ENCODE measurements around the gene ITSN1. TPM values are rescaled to one million over a fixed set of nuclear protein-coding genes. Genes with fewer than 3 reads are reported as not detected.
"Not testable (repeated sequence)": the region's sequence is repeated elsewhere in the genome, so short reads cannot be mapped to it uniquely, and the experiment has no call there.

The ITSN1 gene
- total RNA-seq (2014; rRNA removed; shearing (Covaris generic)): 45.0 and 53.0 TPM in 2 replicates

- DNase-seq (ENCODE audit: low spot score): peak; percentile 100
Measured at GRCh38 chr21:33642027-33642895, at the start of gene ITSN1. TSS of gene ITSN1 (plus strand) at chr21:33642501. CDS start at chr21:33718829, 76,328 bp downstream.

DNA sequence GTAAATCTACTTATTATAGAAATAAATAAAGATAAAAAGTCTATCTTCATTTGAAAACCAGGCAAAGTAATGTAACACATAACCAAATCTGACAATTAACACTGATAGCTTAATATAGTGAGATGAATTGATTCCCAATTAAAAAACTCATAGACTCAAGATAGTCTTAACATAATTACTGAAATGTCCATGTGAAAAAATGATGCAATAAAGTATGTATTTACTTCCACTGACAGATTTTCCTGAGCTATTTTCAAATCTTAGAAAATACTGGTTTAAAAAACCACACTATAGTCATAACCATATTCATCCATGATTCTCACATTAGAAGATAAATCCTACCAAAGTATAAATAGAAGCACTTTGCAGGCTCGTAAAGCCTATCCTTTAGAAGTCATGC is 44.2 kb upstream of the ITSN1 start:
- no peak for DNase-seq (ENCODE audit: low spot score)

- DNase-seq (ENCODE audit: low spot score): no peak
Measured at GRCh38 chr21:33608559-33608958, 33.7 kb upstream of the ITSN1 start.

DNA sequence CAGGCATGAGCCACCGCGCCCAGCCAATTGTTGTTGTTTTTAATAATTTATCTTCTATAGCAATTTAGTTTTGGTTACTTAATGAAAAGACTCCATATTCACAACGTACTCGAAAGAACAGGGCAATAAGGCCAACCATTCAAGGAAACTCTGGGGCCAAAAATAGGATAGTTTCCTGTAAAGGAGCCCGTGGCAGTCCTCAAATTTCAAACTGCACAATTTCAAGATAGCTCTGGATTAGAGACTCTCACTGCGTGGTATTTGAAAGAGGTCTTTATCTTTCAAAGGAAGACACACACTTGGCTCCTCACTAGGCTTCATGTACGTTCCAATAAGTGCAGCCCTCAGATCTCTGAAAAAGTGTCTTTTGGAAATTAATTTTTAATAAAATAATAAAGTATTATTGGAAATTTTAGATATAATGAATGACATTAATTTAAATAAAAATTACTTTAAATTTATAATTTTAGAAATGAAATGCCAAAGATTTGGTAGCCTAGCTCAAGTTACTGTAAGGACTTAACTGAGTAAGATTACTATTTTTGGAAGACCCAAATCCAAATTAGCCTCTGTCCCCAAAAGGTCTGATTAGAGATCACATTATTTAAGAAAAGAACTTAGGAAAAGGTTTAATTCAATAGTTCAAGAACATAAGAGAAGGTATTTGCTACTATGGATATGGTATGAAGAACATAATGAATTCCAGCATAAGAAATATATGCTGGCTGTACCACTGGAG is 31.1 kb upstream of the ITSN1 start:
- no peak for DNase-seq (ENCODE audit: low spot score)

DNA sequence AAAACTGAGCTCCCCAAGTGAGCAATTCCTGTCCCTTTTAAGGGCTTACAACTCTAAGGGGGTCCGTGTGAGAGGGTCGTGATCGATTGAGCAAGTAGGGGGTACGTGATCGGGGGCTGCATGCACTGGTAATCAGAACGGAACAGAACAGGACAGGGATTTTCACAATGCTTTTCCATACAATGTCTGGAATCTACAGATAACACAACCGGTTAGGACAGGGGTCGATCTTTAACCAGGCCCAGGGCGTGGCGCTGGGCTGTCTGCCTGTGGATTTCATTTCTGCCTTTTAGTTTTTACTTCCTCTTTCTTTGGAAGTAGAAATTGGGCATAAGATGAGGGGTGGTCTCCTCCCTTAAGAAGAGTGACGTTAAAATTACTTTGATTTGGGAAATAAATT is 24.7 kb upstream of the ITSN1 start:
- DNase-seq (ENCODE audit: low spot score): not testable (repeated sequence)

DNA sequence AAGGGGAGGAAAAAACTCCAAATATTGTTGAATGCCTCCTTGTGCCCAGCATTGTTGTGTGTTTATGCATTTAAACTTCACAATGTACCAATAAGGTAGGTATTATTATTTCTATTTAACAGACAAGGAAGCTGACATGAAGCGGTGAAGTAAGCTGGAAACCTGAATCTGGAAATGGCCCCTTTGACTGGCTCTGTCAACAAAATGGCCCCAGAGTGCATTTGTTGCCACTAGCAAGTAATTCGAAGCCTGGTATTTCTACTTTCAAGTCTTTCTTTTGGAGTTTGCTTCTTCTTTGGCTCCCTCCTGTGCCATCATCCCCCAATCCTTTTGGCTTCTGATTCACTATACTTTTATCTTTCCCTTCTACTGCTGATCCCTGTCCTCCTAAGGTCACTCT is 23.9 kb upstream of the ITSN1 start:
- no peak for DNase-seq (ENCODE audit: low spot score)

GRCh38 chr21:33619726-33620125 is 22.6 kb upstream of the ITSN1 start:
- no peak for DNase-seq (ENCODE audit: low spot score)

DNA sequence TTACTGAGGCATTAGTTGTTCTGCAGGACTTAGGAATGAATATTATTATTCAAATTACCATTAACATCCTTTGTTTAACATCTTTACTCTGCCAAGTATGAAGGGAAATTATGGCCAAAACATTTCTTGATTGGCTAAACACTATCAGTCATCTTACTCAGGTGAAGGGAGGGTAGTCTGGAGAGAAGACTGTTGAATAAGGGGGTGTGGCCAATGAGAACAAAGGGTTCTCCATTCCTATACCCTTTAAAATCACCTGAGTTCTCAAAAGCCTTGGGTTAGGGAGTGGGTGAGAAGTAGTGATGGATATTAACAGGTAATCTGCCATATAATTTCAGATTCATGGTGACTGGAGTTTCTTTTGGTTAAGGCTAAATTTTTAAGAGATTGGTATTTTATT is 20.0 kb upstream of the ITSN1 start:
- no peak for DNase-seq (ENCODE audit: low spot score)

GRCh38 chr21:33626151-33626550 is 16.1 kb upstream of the ITSN1 start:
- not testable (repeated sequence) for DNase-seq (ENCODE audit: low spot score)

DNA sequence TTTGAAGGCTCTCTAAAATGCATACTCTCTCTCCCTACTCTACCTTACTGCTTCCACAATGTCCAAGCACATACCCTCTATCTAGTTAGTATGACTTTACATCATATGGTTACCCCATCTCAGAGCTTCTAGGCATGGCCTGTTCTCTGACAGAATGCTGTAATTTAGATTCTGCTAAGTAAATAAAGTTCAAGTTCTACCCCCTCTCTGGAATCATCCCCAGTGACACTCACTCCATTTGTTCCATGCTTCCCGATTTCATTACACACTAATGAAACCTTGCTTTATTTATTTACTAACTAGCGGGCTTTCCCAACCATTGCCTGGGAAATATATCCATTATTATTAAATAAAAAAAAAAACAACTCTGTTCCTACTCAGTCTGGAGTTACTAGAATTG is 8.0 kb upstream of the ITSN1 start:
- DNase-seq (ENCODE audit: low spot score): no peak

GRCh38 chr21:33640697-33641351 is 1.5 kb upstream of the ITSN1 start:
- DNase-seq (ENCODE audit: low spot score): peak; percentile 35

DNA sequence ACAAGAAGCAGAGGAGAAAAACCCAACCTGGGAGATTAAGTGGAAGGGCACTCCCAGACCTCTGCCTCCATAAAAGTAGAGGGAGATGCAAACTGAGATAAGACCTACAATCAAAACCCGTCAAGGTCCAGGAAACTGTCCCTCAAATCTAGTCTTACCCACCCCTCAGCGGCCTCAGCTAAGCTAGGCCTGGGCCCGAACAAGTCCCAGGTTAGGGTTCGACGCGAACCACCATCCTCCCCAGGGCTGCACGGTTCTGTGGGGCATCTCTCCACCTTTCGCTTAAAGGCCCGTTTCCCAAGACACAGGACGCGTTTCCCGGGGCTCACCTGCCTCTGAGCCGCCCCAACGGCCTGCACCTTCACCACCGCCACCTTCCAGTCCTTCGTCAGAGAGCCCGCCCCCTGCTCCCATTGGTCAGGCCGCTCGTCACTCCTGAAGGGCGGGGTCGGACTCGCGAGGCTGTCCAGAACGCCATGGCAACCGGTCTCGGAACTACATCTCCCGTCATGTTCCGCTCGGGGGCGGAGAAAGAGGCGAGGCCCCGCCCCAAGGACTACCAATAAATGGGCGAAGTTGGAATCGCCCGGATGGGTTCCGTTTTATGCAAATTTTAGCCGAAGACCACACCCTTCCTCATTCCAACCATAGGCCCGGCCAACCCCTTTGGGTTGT is 812 bp upstream of the ITSN1 start, which contains the start of gene CRYZL1:
Gene CRYZL1, minus strand, starts transcription at position 390 of the 675 bp plus-strand sequence. CDS start 10,190 bp downstream, outside the sequence.
- peak; percentile 100 for DNase-seq (ENCODE audit: low spot score)

DNA sequence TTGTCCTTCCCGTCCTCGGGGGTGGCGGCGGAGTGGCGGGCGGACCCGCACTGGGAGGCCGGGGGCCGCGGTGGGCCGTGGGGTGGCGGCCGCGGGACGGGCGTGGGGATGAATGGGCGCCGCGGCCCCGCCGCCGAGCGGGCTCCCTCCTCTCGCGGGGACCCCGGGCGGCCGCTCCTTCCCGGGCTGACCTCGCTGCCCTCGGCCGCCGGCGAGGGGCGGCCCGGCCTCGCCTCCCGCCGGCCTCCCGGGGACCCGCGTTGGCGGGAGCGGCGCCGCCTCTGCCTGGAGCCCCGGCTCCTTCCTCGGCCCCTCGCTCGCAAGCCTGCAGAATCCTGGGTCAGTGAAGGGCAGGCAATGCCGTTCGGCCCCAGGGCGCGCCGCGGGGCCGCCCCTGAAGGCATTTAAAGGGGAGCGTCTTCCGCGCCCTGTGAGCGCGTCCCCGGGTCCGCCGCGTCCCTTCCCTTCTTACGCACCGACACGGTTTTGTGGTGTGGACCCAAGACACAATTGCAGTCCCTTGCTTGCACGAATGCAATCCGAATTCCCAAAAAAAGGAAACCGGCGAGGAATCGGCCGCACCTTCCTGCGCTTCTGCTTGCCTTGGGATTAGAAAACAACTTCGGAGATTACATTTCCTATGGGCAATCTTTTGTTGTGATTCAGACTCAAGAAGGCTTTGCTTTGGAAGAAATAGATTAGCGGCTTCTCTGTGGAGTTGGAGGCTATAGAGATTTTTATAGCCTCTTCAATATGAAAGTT is 776 bp downstream of the ITSN1 start:
- DNase-seq (ENCODE audit: low spot score): no peak

GRCh38 chr21:33643658-33644311 is 1.5 kb downstream of the ITSN1 start:
- peak; percentile 44 for DNase-seq (ENCODE audit: low spot score)

DNA sequence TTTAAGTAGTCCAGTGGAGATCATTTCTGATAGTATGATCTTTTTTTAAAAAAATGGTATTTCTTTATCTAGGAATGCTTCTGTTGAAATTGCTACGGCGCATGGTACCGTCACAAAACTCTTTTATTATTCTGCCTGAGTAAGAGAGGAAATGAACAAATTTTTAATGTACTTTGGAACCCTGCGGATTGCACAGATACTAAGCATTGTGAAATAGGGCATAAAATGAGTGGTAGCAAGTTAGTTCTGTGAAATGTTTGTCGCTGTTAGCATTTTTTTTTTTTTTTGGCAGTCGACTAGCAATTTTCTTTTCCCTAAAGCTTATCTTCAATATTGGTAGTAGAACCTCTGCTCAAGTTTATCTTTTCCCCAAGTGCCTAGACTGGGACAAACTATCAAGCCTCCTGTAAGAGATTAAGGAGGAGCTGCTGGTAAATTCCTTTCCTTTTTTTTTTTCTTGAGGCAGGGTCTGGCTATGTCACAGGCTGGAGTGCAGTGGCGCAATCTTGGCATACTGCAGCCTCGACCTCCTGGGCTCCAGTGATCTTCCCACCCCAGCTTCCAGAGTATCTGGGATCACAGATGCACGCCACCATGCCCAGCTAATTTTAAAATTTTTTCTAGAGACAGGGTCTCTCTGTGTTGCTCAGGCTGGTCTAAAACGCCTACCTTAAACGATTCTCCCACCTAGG is 2.2 kb downstream of the ITSN1 start:
- DNase-seq (ENCODE audit: low spot score): no peak

DNA sequence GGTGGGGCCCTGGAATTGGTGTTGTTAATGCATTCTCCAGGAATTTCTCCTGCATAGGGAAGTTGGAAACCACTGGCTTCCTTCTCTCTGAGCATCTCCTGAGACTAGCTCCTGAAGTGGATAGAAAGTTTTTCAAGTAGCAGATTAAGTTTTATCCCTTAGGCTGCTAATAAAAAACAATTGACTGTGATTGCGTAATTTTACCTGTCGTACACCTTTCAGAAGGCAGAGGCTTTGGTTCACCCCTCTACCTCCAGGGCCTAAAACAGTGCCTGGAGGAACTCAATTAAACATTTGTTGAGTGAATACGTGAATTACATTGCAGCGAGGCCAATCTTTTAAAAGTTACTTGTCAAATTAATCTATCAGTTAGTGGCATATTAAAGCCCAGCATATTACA is 3.4 kb downstream of the ITSN1 start:
- DNase-seq (ENCODE audit: low spot score): no peak

DNA sequence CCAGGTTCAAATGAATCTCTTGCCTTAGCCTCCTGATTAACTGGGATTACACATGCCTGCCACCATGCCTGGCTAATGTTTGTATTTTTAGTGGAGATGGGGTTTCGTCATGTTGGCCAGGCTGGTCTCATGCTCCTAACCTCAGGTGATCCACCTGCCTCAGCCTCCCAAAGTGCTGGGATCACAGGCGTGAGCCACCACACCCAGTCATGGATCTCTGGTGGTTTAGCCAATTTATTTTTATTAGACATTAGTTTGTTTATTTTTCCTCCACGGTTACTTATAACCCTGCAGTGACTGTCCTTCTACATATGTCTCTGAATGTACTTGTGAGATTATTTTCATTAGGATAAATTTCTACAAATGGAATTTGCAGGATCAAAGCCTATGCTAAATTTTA is 5.3 kb downstream of the ITSN1 start:
- DNase-seq (ENCODE audit: low spot score): no peak

DNA sequence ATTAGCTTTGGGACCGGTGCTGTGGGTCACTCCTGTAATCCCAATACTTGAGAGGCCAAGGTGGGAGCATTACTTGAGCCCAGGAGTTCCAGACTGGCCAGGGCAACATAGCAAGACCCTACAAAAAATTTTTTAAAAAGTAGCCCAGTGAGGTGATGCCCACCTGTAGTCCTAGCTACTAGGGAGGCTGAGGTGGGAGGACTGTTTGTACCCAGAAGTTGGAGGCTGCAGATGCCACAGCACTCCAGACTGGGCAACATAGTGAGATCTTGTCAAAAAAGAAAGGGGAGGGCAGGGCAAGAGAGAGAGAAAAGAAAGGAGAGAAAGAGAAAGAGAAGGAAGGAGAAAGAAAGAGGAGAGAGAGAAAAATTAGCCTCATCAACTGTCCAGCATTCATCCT is 6.3 kb downstream of the ITSN1 start:
- no peak for DNase-seq (ENCODE audit: low spot score)

DNA sequence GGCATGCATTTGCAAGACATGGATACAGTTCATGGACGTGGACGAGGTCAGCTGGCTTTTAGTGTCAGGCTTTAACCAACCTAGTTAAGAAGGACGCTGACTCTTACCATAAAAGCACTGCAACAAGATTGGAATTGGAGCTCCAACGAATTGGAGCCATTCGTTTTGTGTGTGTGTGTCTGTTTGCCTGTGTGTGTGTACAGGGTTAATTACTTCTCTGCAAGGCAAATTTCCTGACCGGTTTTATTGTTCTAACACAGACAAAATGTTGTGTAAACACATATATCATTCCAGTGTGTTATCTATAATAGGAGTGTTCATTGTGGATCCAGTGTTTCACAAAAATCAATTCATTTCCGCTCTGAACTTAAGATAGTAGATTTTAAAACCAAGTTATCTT is 7.9 kb downstream of the ITSN1 start:
- no peak for DNase-seq (ENCODE audit: low spot score)
